H1 (cell line): ENCODE measurements around the gene PSD2. TPM values are rescaled to one million over a fixed set of nuclear protein-coding genes. Genes with fewer than 3 reads are reported as not detected.

ENCODE experiments used
- CTCF ChIA-PET: fragments of 300-600 bp; sonication (Branson Sonifier 250); formaldehyde crosslinking; loops from one replicate; lab custom pipeline; 2021; ENCODE audit not compliant: partially characterized antibody; lab: Charles Lee
- POLR2A ChIA-PET: fragments of 300-600 bp; sonication (Branson Sonifier 250); formaldehyde crosslinking; loops from one replicate; lab custom pipeline; 2021; ENCODE audit warnings: inconsistent platforms; ENCODE audit not compliant: partially characterized antibody; lab: Charles Lee
- DNase-seq, 2 experiments: peaks; one replicate each; pipeline versions ENCODE4 v3.0.0 to v3.0.0-alpha.2; 2010 to 2022; ENCODE audit warnings: low spot score in 2 of 2, low read depth in 1 of 2, mixed read lengths in 1 of 2
- FAIRE-seq: peaks from 2 replicates; lab custom pipeline; 2011; peaks lifted over from hg19 to GRCh38; lab: Jason Lieb, UNC
- H2AFZ ChIP-seq: 2 replicates; pipeline ENCODE4 v1.8.1; 2012; ENCODE audit warnings: low read length, inconsistent platforms
- H2AK5ac ChIP-seq: 2 replicates; pipeline ENCODE4 v1.6.1; 2013; ENCODE audit warnings: low read depth, low read length
- H2BK120ac ChIP-seq: replicated peaks from 2 replicates; pipeline ENCODE3; 2013; ENCODE audit warnings: low read depth, low read length, inconsistent platforms
- H2BK12ac ChIP-seq: 2 replicates; pipeline ENCODE4 v1.6.1; 2013; ENCODE audit warnings: low read depth, low read length
- H2BK15ac ChIP-seq: 2 replicates; pipeline ENCODE4 v1.6.1; 2013; ENCODE audit warnings: low read length
- H2BK20ac ChIP-seq: 2 replicates; pipeline ENCODE4 v1.6.1; 2013; ENCODE audit warnings: low read length
- H2BK5ac ChIP-seq: 2 replicates; pipeline ENCODE4 v1.6.1; 2013; ENCODE audit warnings: low read depth, low read length
- H3K14ac ChIP-seq: 2 replicates; pipeline ENCODE4 v1.6.1; 2013; ENCODE audit warnings: inconsistent platforms; ENCODE audit not compliant: insufficient read length
- H3K18ac ChIP-seq: 2 replicates; pipeline ENCODE4 v1.6.1; 2013; ENCODE audit warnings: low read length; ENCODE audit errors: extremely low read depth
- H3K23ac ChIP-seq: 2 replicates; pipeline ENCODE4 v1.6.1; 2013; ENCODE audit warnings: inconsistent platforms; ENCODE audit not compliant: insufficient read length
- H3K23me2 ChIP-seq: 2 replicates; pipeline ENCODE4 v1.6.1; 2013; ENCODE audit warnings: low read depth, low read length
- H3K27ac ChIP-seq: 2 replicates; pipeline ENCODE4 v1.6.1; 2011; ENCODE audit warnings: low read depth, low read length, inconsistent platforms
- H3K27me3 ChIP-seq, 4 experiments: replicated peaks in 1 of 4; 1 replicate in 1 of 4; 2 replicates in 3 of 4; pipeline versions ENCODE4 v1.6.1 to v1.8.1; 2011 to 2013; ENCODE audit warnings: low read length in 3 of 4, mild to moderate bottlenecking in 3 of 4, inconsistent platforms in 2 of 4, mixed read lengths in 2 of 4, moderate library complexity in 1 of 4; ENCODE audit not compliant: control insufficient read depth in 3 of 4, insufficient read depth in 3 of 4; ENCODE audit errors: extremely low read depth in 1 of 4
- H3K36me3 ChIP-seq, 4 experiments: 2 replicates each; pipeline versions ENCODE4 v1.6.1 to v1.8.1; 2011 to 2013; ENCODE audit warnings: mild to moderate bottlenecking in 4 of 4, low read length in 3 of 4, moderate library complexity in 2 of 4, control low read depth in 1 of 4, inconsistent platforms in 1 of 4; ENCODE audit not compliant: insufficient read depth in 4 of 4, control insufficient read depth in 2 of 4
- H3K4ac ChIP-seq: replicated peaks from 2 replicates; pipeline ENCODE3; 2013; ENCODE audit warnings: low read length, low read depth, mixed read lengths, inconsistent platforms; ENCODE audit not compliant: insufficient read length
- H3K4me1 ChIP-seq, 4 experiments: replicated peaks in 1 of 4; 1 replicate in 1 of 4; 2 replicates in 3 of 4; pipeline versions ENCODE4 v1.6.1 to v1.8.1; 2011 to 2013; ENCODE audit warnings: low read length in 3 of 4, inconsistent platforms in 2 of 4, mixed read lengths in 1 of 4; ENCODE audit not compliant: insufficient read depth in 4 of 4, control insufficient read depth in 3 of 4
- H3K4me2 ChIP-seq, 2 experiments: 2 replicates each; pipeline versions ENCODE4 v1.6.1 to v1.8.1; 2011 to 2013; ENCODE audit warnings: low read depth in 2 of 2, low read length in 2 of 2, control low read depth in 1 of 2, inconsistent platforms in 1 of 2, mild to moderate bottlenecking in 1 of 2; ENCODE audit not compliant: insufficient read depth in 1 of 2
- H3K4me3 ChIP-seq, 4 experiments: fragments of 200-600, 300-600 bp in 1 of 4; sonication (generic), shearing (Covaris generic), sonication (Bioruptor Twin) in 1 of 4; 2 replicates each; pipeline versions ENCODE4 v1.5.1 to v1.8.1; 2011 to 2016; ENCODE audit warnings: low read length in 4 of 4, low read depth in 3 of 4, control low read depth in 2 of 4, inconsistent platforms in 2 of 4, mild to moderate bottlenecking in 2 of 4, mixed read lengths in 1 of 4, moderate library complexity in 1 of 4; ENCODE audit not compliant: insufficient read depth in 2 of 4; ENCODE audit errors: extremely low read depth in 1 of 4
- H3K56ac ChIP-seq: replicated peaks from 2 replicates; pipeline ENCODE3; 2013; ENCODE audit warnings: low read depth, mild to moderate bottlenecking, mixed read lengths, low read length, inconsistent platforms; ENCODE audit not compliant: insufficient read length
- H3K79me1 ChIP-seq: 2 replicates; pipeline ENCODE4 v1.6.1; 2013; ENCODE audit warnings: low read depth, low read length, control low read depth
- H3K79me2 ChIP-seq, 2 experiments: 2 replicates each; pipeline versions ENCODE4 v1.6.1 to v1.8.1; 2012 to 2013; ENCODE audit warnings: low read length in 2 of 2, mild to moderate bottlenecking in 2 of 2, inconsistent platforms in 1 of 2; ENCODE audit not compliant: insufficient read depth in 2 of 2, control insufficient read depth in 1 of 2
- H3K9ac ChIP-seq, 4 experiments: replicated peaks in 1 of 4; 1 replicate in 1 of 4; 2 replicates in 3 of 4; pipeline versions ENCODE4 v1.6.1 to v1.8.1; 2011 to 2013; ENCODE audit warnings: low read depth in 3 of 4, low read length in 3 of 4, control low read depth in 2 of 4, mild to moderate bottlenecking in 2 of 4, moderate library complexity in 2 of 4, inconsistent platforms in 1 of 4; ENCODE audit errors: extremely low read depth in 1 of 4
- H3K9me3 ChIP-seq, 2 experiments: 2 replicates each; pipeline versions ENCODE4 v1.6.1 to v1.8.1; 2012 to 2013; ENCODE audit warnings: mild to moderate bottlenecking in 2 of 2, moderate library complexity in 2 of 2, control low read depth in 1 of 2, inconsistent platforms in 1 of 2, low read depth in 1 of 2, low read length in 1 of 2, mixed read lengths in 1 of 2; ENCODE audit not compliant: insufficient read depth in 2 of 2
- H4K20me1 ChIP-seq, 2 experiments: replicated peaks in 1 of 2; 2 replicates each; pipeline versions ENCODE3 to v1.8.1; 2011 to 2013; ENCODE audit warnings: inconsistent platforms in 2 of 2, low read length in 2 of 2, mild to moderate bottlenecking in 1 of 2; ENCODE audit not compliant: insufficient read depth in 2 of 2, control insufficient read depth in 1 of 2
- H4K5ac ChIP-seq: 2 replicates; pipeline ENCODE4 v1.6.1; 2013; ENCODE audit warnings: low read length, low read depth, mixed read lengths, inconsistent platforms; ENCODE audit not compliant: insufficient read length
- H4K8ac ChIP-seq: 2 replicates; pipeline ENCODE4 v1.8.0; 2013; ENCODE audit warnings: mild to moderate bottlenecking, moderate library complexity, low read length, inconsistent platforms; ENCODE audit not compliant: insufficient read depth; ENCODE audit errors: extremely low read depth
- H4K91ac ChIP-seq: replicated peaks from 2 replicates; pipeline ENCODE3; 2013; ENCODE audit warnings: low read length, mixed read lengths, inconsistent platforms; ENCODE audit not compliant: insufficient read length
- BCL11A ChIP-seq, 2 experiments: IDR thresholded peaks; one replicate each; pipeline ENCODE4 v1.6.1; 2011; ENCODE audit warnings: low read depth in 2 of 2, low read length in 2 of 2, mild to moderate bottlenecking in 2 of 2
- CREB1 ChIP-seq: IDR thresholded peaks from 2 replicates; pipeline ENCODE4 v1.6.1; 2012; ENCODE audit warnings: inconsistent platforms
- GTF2F1 ChIP-seq: IDR thresholded peaks from 2 replicates; pipeline ENCODE4 v1.6.1; 2012; ENCODE audit warnings: low read depth, low read length, improper control_type of control experiment, borderline replicate concordance
- POLR2AphosphoS5 ChIP-seq: IDR thresholded peaks from 2 replicates; pipeline ENCODE4 v1.6.1; 2011; ENCODE audit warnings: low read depth, low read length
- TAF1 ChIP-seq: IDR thresholded peaks from 2 replicates; pipeline ENCODE4 v1.6.1; 2011; ENCODE audit warnings: mild to moderate bottlenecking, low read depth, low read length
- ZNF274 ChIP-seq: IDR thresholded peaks from 2 replicates; pipeline ENCODE4 v1.7.0; 2012; ENCODE audit warnings: low read length, borderline replicate concordance; ENCODE audit errors: extremely low read depth
- WGBS, 2 experiments: shearing (Covaris generic) in 1 of 2; methylation state at CpG; one replicate each; pipeline versions ENCODE4 v1.1.6 to v1.1.7; 2013 to 2015; ENCODE audit warnings: low lambda C conversion rate in 2 of 2, mixed read lengths in 2 of 2, inconsistent platforms in 1 of 2, low coverage in 1 of 2, missing lambda C conversion rate in 1 of 2; ENCODE audit not compliant: insufficient replicate concordance in 2 of 2, insufficient coverage in 1 of 2, insufficient read length in 1 of 2; ENCODE audit errors: extremely low coverage in 1 of 2, missing lambda C conversion rate in 1 of 2; 5-methylcytosine and 5-hydroxymethylcytosine counted together
- polyA plus RNA-seq, 7 experiments: library from polyadenylated mRNA; depleted of rRNA in 3 of 7; stranded (reverse) in 5 of 7; unstranded in 2 of 7; fragments of >200 nt in 5 of 7; fragments of 200-250 nt in 2 of 7; gene quantifications; 1 replicate in 5 of 7; 2 replicates in 1 of 7; 4 replicates in 1 of 7; pipeline versions ENCODE4 v1.2.1 to v1.2.3, GENCODE V29; 2011 to 2013; ENCODE audit warnings: missing spikeins in 2 of 7, mixed read lengths in 2 of 7
- total RNA-seq: library from RNA; stranded (reverse); fragmentation: NEBNext Ultra II Directional; extraction: Animal tissue kit (Norgen Biotek cat#: 25700); gene quantifications from 2 replicates; pipeline ENCODE4 v1.2.1, GENCODE V29; 2021
- TF ChIP-seq, protein P1 (sequence below): IDR thresholded peaks from 2 replicates; pipeline ENCODE4 v1.6.1; 2012; ENCODE audit warnings: inconsistent platforms

Gene PSD2
- total and polyA plus RNA-seq, 2 of the 8 experiments (the other 6 are each of a cell fraction or from before 2014, with no cell fraction given), result 0.06 to 0.14 TPM

DNA sequence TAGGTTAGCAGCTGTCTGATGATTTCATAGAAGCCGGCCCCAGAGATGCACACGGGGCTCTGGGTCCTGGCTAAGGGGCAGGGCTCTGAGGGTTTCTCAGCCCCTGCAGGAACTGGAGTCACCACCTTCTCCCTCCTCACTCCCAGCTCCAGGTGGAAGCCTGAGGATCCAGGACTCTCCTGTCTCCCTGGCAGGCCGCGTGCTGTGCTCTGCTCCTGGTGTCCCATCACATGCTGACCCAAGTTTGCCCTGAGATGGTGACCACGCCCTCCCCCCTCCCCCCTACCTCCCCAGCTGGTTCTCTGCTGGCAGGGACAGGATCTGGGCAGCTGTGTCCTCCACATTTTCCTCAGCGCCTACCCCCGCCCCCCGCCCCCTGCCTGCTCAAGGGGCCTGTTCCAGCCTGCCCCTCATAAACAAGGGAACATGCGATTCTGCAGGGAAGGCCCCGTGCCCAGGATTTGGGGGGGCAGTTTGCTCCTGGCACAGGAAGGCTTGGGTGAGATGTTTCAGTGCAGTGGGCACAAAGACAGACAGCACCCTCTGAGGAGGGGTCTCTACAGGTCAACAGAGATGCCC is 87.4 kb downstream of the PSD2 start:
- Histone ChIP-seq H3K27me3 (peaks cover 0 to 2% (median 0%) of the 10 kb centered on the region in 4 experiments; a peak in 2 of 7 replicates), H2BK5ac (no peak overlapping the region), H4K8ac (no peak overlapping the region; the same call in 1 of the 2 replicates), H3K79me1 (peaks cover 2% of the 10 kb centered on the region; the same call in 1 of the 2 replicates), H3K23ac (no peak overlapping the region), H3K36me3 (no peaks in the 10 kb centered on the region), H3K56ac (no peak overlapping the region), H4K5ac (no peak overlapping the region), H2AFZ (no peak overlapping the region), H3K4me1 (peaks cover 0 to 9% (median 0%) of the 10 kb centered on the region in 4 experiments; a peak in 3 of 7 replicates), H2AK5ac (no peak overlapping the region), H2BK20ac (no peak overlapping the region), H3K4ac (no peak overlapping the region), H4K20me1 (no peaks in the 10 kb centered on the region), H3K9me3 (no peaks in the 10 kb centered on the region), H2BK15ac (no peak overlapping the region), H3K79me2 (no peaks in the 10 kb centered on the region), H3K4me3 (no peak overlapping the region), H3K9ac (no peak overlapping the region), H3K27ac (no peak overlapping the region), H2BK12ac (no peak overlapping the region), H3K23me2 (no peaks in the 10 kb centered on the region), H3K18ac (no peak overlapping the region), H2BK120ac (no peak overlapping the region), H4K91ac (no peak overlapping the region), H3K4me2 (no peak overlapping the region), H3K14ac (no peak overlapping the region)
- 82% methylated on average over 7 of the region's 10 CpGs; no CpG with 5 or more reads in 1 of the 2 experiments for WGBS, 2 experiments
- TF ChIP-seq BCL11A (IDR thresholded peaks at IDR 0.05; ENCODE audit: low read depth in 2 of 2, low read length in 2 of 2) (no peak), CREB1 (no peak), TAF1 (no peak), POLR2AphosphoS5 (no peak), ZNF274 (no peak), GTF2F1 (no peak)
- TF ChIP-seq, protein P1, sequence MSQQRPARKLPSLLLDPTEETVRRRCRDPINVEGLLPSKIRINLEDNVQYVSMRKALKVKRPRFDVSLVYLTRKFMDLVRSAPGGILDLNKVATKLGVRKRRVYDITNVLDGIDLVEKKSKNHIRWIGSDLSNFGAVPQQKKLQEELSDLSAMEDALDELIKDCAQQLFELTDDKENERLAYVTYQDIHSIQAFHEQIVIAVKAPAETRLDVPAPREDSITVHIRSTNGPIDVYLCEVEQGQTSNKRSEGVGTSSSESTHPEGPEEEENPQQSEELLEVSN, result no peak
- POLR2A ChIA-PET, result interaction anchor here (0.7 kb wide), 1 partner anchor 1966 kb away, joined by 3 read pairs; no protein-coding TSS in a partner anchor
- FAIRE-seq (no peak), DNase-seq (no peak)
- CTCF ChIA-PET, result interaction anchor here (0.9 to 3.6 kb wide), 7 partner anchors 10 to 86 kb away, joined by 3 to 43 read pairs (median 6); no protein-coding TSS in a partner anchor
